AG10803 (cell line): ENCODE data around the gene PAPSS2.

ENCODE experiments used
- DNase-seq: peaks from one replicate; pipeline ENCODE4 v3.0.0; 2010; ENCODE audit warnings: low read depth
- H3K4me3 ChIP-seq: 2 replicates; pipeline ENCODE4 v1.5.1; 2011; ENCODE audit warnings: mild to moderate bottlenecking, low read length, control low read depth
- TF ChIP-seq, protein P1 (sequence below): conservative IDR thresholded peaks from 2 replicates; pipeline ENCODE4 v1.5.1; 2011; ENCODE audit warnings: mild to moderate bottlenecking, low read length, control low read depth, inconsistent platforms

The PAPSS2 gene

DNA sequence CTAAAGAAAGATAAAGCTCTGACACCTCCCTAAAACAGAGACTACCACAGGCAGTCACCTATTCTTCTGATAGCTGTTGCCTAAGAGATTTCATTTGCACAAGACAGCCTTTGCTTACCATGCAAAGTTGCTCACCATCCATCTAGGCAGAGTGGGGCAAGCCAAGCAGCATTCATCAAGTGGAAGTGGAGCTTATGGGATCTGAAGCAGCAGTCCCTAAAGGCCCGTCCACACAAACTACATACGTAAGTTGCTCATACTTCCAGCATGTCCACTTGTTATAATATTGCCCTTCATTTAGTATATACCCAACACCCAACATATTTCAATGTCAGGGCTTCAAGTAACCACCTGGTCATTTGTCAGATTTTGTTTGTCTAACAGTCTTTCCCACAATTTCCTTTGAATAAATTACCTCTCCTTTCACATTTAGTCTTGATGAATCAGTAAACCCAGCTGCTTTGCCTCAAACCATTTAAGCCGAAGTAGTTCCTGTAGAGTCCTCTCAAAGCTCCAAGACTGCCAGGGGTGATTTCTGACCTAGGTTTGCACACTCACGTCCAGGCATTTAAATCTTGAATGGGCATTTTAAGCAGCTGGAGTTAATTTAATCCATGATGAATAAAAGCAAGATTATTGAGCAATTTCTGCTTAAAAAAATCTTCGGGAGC lies 90.5 kb downstream of the PAPSS2 start:
- TF ChIP-seq, protein P1, sequence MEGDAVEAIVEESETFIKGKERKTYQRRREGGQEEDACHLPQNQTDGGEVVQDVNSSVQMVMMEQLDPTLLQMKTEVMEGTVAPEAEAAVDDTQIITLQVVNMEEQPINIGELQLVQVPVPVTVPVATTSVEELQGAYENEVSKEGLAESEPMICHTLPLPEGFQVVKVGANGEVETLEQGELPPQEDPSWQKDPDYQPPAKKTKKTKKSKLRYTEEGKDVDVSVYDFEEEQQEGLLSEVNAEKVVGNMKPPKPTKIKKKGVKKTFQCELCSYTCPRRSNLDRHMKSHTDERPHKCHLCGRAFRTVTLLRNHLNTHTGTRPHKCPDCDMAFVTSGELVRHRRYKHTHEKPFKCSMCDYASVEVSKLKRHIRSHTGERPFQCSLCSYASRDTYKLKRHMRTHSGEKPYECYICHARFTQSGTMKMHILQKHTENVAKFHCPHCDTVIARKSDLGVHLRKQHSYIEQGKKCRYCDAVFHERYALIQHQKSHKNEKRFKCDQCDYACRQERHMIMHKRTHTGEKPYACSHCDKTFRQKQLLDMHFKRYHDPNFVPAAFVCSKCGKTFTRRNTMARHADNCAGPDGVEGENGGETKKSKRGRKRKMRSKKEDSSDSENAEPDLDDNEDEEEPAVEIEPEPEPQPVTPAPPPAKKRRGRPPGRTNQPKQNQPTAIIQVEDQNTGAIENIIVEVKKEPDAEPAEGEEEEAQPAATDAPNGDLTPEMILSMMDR: no peak
- no peak overlapping the region for H3K4me3 ChIP-seq
- DNase-seq: peak; percentile 96

DNA sequence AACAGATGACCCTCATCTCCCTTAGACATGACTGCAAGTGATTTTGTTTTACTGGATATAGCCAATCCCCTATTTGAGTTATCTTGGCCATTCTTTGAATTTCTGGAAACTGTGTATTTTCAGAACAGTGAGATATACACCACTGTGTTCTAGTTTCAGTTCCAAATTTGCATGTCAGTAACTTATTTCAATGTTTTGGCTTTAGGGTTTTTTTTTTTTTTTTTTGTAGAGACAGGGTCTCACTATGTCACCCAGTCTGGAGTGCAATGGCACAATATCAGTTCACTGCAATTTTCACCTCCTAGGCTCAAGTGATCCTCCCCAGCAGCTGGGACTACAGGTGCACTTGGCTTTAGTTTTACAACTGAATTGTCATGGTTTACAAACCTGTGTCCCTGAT lies 91.1 kb downstream of the PAPSS2 start:
- DNase-seq: no peak
- TF ChIP-seq, protein P1: no peak
- H3K4me3 ChIP-seq: no peak overlapping the region

DNA sequence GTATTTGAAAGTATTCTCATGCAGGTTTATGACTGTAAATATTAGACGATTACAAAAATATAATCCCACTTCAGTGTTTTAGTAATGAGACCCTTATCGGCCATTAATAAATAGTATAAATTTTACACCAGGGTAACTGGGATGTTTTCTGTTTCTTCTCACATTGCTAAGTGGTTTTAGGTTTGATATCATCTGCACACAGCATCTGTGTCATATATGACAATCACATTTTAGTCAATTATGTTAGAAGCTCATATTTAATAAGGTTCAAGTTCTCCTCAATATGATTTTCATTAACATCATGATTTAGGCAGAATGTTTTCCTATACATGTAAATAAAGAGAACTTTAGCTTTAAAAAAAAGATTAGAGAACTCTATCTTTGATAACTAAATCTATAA lies 91.6 kb downstream of the PAPSS2 start:
- no peak overlapping the region for H3K4me3 ChIP-seq
- no peak for DNase-seq
- TF ChIP-seq, protein P1: no peak

DNA sequence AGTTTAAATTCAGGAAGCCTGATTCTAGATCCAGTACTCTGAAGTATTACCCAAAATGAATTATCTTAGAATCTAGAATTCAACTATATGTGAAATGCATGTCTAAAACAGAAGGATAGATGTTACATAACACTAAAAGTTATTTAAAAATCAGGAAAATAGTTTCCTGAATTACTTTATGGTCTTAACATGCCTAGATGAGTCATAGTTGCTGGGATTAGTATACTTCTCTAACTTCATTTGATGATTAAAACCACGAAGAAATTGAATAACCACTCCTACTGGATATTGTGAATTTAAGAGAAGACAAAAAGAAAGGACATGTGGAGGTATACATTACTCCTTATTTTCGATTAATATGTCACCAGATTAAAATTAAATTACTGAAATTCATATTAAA lies 92.9 kb downstream of the PAPSS2 start:
- no peak overlapping the region for H3K4me3 ChIP-seq
- TF ChIP-seq, protein P1: no peak
- peak; percentile 69 for DNase-seq

DNA sequence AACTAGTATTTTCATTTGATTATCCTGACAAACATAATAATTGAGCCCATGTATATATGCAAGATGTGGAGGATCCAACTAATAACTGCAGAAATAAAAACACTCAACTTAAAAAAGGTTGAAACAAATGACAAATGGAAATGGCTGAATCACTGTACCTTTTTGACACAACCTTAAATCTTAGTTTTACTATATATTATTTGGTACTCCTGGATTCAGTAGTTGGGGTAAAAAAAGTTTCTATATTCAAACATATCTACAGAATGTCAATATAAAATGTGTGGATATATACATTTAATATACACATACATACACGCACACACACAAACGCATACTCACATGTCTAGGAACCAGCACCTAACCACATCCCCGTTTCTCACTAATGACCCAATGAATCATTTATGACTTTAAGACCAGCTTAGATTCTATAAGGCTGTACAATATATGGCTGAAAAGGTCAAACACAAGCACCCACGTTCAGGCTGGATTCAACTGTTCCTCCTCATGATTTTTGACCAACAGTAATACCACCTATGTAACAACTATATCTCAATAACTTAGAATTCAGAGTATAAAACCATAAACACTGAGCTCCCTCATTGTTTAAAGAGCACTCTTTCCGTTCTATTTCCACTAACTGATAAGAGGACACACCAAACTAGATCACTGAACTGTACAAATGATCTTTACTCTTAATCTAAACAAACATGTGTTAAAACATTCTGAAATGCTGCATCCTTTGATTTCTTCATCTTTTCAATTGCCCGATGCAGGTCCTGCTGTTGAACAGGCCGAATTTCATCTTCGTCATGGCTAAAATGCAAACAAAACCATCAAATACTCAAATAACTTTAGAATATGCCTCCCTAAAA lies 94.6 kb downstream of the PAPSS2 start:
- no peak for DNase-seq
- TF ChIP-seq, protein P1: no peak
- no peak overlapping the region for H3K4me3 ChIP-seq

DNA sequence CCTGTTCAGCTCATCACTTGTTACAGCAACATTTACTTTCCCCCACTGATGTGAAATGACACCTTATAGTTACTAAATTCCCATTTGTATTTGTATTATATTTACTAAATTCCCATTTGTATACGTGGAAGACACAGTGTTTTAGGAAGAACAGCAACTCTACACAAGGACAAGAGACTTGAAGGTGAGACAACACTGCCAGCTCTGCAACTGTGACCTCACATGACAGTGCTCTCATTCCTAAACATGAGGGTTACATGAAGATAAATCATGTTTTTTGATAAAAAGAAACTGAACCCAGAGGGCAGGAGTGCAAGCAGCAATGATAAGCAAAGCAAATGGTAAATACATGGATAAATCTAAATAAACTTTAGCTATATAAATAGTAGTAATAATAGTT lies 98.0 kb downstream of the PAPSS2 start:
- H3K4me3 ChIP-seq: no peak overlapping the region
- no peak for DNase-seq
- TF ChIP-seq, protein P1: no peak

DNA sequence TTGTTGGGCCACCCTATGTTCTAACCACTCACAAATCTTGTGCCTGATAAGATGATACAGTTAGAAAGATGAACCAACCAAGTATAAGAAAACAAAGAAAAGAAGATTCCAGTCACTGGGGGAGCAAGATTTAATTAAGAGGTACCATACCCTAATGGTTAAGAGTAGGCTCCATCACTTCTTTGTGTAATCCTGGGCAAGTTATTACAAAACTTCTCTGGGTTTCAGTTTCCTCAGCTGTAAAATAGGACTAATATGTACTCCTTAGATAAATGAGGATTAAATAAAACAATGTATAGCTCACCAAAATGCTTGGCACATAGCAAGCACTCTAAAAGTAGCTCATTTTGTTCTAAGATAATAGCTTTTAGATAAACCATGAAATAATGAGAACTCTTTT lies 99.9 kb downstream of the PAPSS2 start:
- DNase-seq: no peak
- TF ChIP-seq, protein P1: no peak
- no peak overlapping the region for H3K4me3 ChIP-seq
